GM12864 (cell line): ENCODE data around the gene TSPAN15.

Experiments used
- DNase-seq: peaks from one replicate; pipeline ENCODE4 v3.0.0-alpha.2; 2011; ENCODE audit warnings: low read depth
- H3K4me3 ChIP-seq: 2 replicates; pipeline ENCODE4 v1.5.1; 2011; ENCODE audit warnings: mild to moderate bottlenecking, low read depth, low read length, control low read depth
- TF ChIP-seq, protein P1 (sequence below): IDR thresholded peaks from 2 replicates; pipeline ENCODE4 v1.5.1; 2011; ENCODE audit warnings: low read depth, mild to moderate bottlenecking, moderate library complexity, low read length, control low read depth, inconsistent platforms; ENCODE audit errors: missing control alignments

The TSPAN15 gene

GRCh38 chr10:69477968-69478597, 26.8 kb downstream of the TSPAN15 start:
- DNase-seq = no peak
- H3K4me3 ChIP-seq = no peak overlapping the region
- TF ChIP-seq, protein P1, sequence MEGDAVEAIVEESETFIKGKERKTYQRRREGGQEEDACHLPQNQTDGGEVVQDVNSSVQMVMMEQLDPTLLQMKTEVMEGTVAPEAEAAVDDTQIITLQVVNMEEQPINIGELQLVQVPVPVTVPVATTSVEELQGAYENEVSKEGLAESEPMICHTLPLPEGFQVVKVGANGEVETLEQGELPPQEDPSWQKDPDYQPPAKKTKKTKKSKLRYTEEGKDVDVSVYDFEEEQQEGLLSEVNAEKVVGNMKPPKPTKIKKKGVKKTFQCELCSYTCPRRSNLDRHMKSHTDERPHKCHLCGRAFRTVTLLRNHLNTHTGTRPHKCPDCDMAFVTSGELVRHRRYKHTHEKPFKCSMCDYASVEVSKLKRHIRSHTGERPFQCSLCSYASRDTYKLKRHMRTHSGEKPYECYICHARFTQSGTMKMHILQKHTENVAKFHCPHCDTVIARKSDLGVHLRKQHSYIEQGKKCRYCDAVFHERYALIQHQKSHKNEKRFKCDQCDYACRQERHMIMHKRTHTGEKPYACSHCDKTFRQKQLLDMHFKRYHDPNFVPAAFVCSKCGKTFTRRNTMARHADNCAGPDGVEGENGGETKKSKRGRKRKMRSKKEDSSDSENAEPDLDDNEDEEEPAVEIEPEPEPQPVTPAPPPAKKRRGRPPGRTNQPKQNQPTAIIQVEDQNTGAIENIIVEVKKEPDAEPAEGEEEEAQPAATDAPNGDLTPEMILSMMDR = no peak

GRCh38 chr10:69479240-69480067, 28.2 kb downstream of the TSPAN15 start:
- H3K4me3 ChIP-seq = no peak overlapping the region
- no peak for DNase-seq
- TF ChIP-seq, protein P1 = no peak

DNA sequence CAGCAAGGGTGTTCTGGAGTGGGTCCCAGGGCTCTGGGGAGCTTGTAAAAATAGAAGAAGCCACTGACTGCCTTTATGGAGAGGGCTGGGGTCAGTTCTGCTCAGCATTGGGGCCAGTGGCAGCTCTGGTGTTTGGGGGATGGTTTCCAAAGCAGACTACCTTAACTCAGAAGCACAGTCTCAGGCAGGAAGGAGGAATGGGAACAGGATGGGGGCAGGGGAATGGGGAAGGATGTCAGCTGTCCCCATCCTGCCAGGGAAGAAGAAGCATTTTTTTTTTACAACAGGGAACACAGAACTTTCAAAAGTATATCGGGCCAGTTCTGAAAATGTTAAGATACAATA, 28.8 kb downstream of the TSPAN15 start:
- TF ChIP-seq, protein P1 = no peak
- no peak for DNase-seq
- H3K4me3 ChIP-seq = no peak overlapping the region

DNA sequence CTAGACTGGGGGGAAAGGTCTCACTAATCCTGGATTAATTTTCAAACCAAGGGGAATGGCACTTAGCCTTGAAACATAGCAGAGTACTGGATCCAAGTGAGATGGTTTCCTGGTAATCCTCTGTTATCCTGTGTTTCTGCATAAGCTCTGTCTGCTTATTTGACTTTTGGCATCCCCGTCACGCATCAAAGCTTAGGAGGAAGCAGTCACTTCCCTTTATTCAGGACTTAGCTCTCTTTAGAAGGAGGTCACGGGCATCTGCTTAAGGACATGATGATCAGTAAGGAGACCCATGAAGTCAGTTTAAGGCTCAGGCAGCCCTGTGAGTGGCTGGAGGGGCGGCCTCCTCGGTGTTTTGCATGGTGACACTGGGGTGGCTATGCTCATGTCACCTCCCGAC, 30.0 kb downstream of the TSPAN15 start:
- H3K4me3 ChIP-seq = no peak overlapping the region
- TF ChIP-seq, protein P1 = no peak
- no peak for DNase-seq

GRCh38 chr10:69481811-69482524, 30.7 kb downstream of the TSPAN15 start:
- DNase-seq = no peak
- no peak overlapping the region for H3K4me3 ChIP-seq
- TF ChIP-seq, protein P1 = no peak

DNA sequence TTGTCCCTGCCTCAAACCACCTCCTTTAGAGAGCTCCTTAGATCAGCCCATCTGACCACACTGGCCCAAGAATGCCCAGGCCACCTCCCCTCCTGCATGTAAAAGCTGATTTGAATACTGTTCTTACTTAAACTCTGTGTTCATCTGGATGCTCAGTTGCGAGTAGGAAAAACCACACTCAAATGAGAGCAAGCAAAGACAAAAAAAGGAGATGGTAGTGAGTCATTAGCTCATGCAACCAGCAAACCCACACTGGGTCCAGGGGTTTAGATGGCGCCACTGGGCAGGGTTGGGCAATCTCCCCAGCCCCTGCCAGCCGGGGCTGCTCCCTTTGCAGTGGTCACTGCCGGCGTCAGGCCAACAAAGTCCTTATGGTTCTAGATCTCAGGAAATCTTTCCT, 32.7 kb downstream of the TSPAN15 start:
- TF ChIP-seq, protein P1 = no peak
- DNase-seq = no peak

More for the DNA sequence above, 32.7 kb downstream of the TSPAN15 start:
- H3K4me3 ChIP-seq = no peak overlapping the region
